Transverse colon (tissue), 4 donors: Measurements from ENCODE around the gene CACNA1C. TPM values are rescaled to one million over a fixed set of nuclear protein-coding genes. Genes with fewer than 3 reads are reported as not detected.
A peak's percentile ranks its signal among the peaks of the same experiment; 100 is the strongest.

ENCODE experiments used
- DNase-seq: peaks from one replicate; pipeline ENCODE4 v3.0.0-alpha.2; 2019
- H3K27ac ChIP-seq, 4 donors: fragments of 200-600 bp; sonication (generic); 2 replicates each; pipeline ENCODE4 v1.5.1; 2016 to 2018; ENCODE audit warnings: inconsistent platforms in 4 of 4
- H3K27me3 ChIP-seq: fragments of 200-600 bp; sonication (generic); 2 replicates; pipeline ENCODE4 v1.5.1; 2017; ENCODE audit warnings: inconsistent platforms
- H3K36me3 ChIP-seq, 4 donors: fragments of 200-600 bp; sonication (generic); 2 replicates each; pipeline ENCODE4 v1.5.1; 2017 to 2019; ENCODE audit warnings: inconsistent platforms in 4 of 4
- H3K4me1 ChIP-seq, 4 donors: fragments of 200-600 bp; sonication (generic); 2 replicates each; pipeline ENCODE4 v1.5.1; 2017 to 2020; ENCODE audit warnings: inconsistent platforms in 4 of 4
- H3K4me3 ChIP-seq, 4 donors: fragments of 200-600 bp; sonication (generic); 1 replicate in 1 of 4; 2 replicates in 3 of 4; pipeline versions ENCODE4 v1.5.1 to v1.6.1; 2017 to 2019; ENCODE audit warnings: inconsistent platforms in 4 of 4
- H3K9me3 ChIP-seq, 2 donors: fragments of 200-600 bp; sonication (generic); 2 replicates each; pipeline ENCODE4 v1.5.1; 2017 to 2019; ENCODE audit warnings: inconsistent platforms in 2 of 2
- CTCF ChIP-seq, 5 experiments: fragments of 200-600 bp in 3 of 5; fragments of 450-650 bp in 2 of 5; sonication (generic) in 3 of 5; IDR thresholded peaks; 1 replicate in 2 of 5; 2 replicates in 3 of 5; pipeline ENCODE4 v1.5.1; 2016 to 2017; ENCODE audit warnings: antibody characterized with exemption in 5 of 5, inconsistent platforms in 3 of 5, mild to moderate bottlenecking in 2 of 5, moderate library complexity in 1 of 5
- EP300 ChIP-seq: sonication (generic); formaldehyde crosslinking; IDR thresholded peaks from one replicate; pipeline ENCODE4 v1.6.1; 2017; ENCODE audit warnings: antibody characterized with exemption, low read depth
- POLR2A ChIP-seq: fragments of 450-650 bp; IDR thresholded peaks from one replicate; pipeline ENCODE4 v1.6.1; 2016; ENCODE audit warnings: antibody characterized with exemption, mild to moderate bottlenecking, moderate library complexity
- POLR2AphosphoS5 ChIP-seq, 3 donors: sonication (generic); formaldehyde crosslinking; IDR thresholded peaks; one replicate each; pipeline ENCODE4 v1.6.1; 2016; ENCODE audit warnings: antibody characterized with exemption in 3 of 3
- WGBS, 2 donors: methylation state at CpG; one replicate each; pipeline ENCODE4 v1.1.5; 2018; ENCODE audit warnings: low coverage in 1 of 2; 5-methylcytosine and 5-hydroxymethylcytosine counted together
- in situ Hi-C, 4 donors: fragments of 200-750 bp; cut with MboI; loops; one replicate each; pipeline versions ENCODE4 v1.15.0 to v1.15.1; 2017; ENCODE audit warnings: low sequenced_read_pairs in 3 of 4, low pct_ligation_motif_present in 1 of 4, low pct_unique_long_range_greater_than_20kb in 1 of 4
- intact Hi-C: fragments of 100-400 bp; cut with DNase I; formaldehyde crosslinking; loops from one replicate; pipeline ENCODE4 v1.15.1; 2023; ENCODE audit warnings: low total_unique reads
- total RNA-seq, 4 donors: library from RNA; depleted of rRNA; stranded (reverse); fragments of >200 nt; gene quantifications; one replicate each; pipeline ENCODE4 v1.1.0, GENCODE V29; 2016

The CACNA1C gene
- total RNA-seq, 4 donors from 2014 or later = 18.8 to 35.2 (median 24.8) TPM

GRCh38 chr12:2409656-2410265 lies 357.0 kb downstream of the CACNA1C start:
- TF ChIP-seq POLR2AphosphoS5 (IDR thresholded peaks at IDR 0.05) (no peak), CTCF (IDR thresholded peaks at IDR 0.05) (no peak), EP300 (no peak), POLR2A (no peak)
- no peak overlapping the region for H3K27ac ChIP-seq
- peaks cover 0 to 4% (median 2%) of the 10 kb centered on the region in 4 donors for H3K4me1 ChIP-seq
- intact Hi-C loops (no loop called here), in situ Hi-C loops (no loop called here)
- no peaks in the 10 kb centered on the region for H3K27me3 ChIP-seq
- no peaks in the 10 kb centered on the region for H3K36me3 ChIP-seq
- no peak for DNase-seq
- 81 to 95% methylated on average over 3 to 21 of the region's 21 CpGs for WGBS, 2 donors
- no peak overlapping the region for H3K4me3 ChIP-seq
- H3K9me3 ChIP-seq = no peaks in the 10 kb centered on the region

- TF ChIP-seq POLR2A (no peak), CTCF (IDR thresholded peaks at IDR 0.05) (no peak), EP300 (no peak), POLR2AphosphoS5 (IDR thresholded peaks at IDR 0.05) (no peak)
- intact Hi-C loops = no loop called here
- 87 to 100% methylated on average over 2 to 10 of the region's 10 CpGs for WGBS, 2 donors
- no peaks in the 10 kb centered on the region for H3K9me3 ChIP-seq
- no peak for DNase-seq
- no peak overlapping the region for H3K27ac ChIP-seq
- H3K27me3 ChIP-seq = no peaks in the 10 kb centered on the region
- in situ Hi-C loops = no loop called here
- no peak overlapping the region for H3K4me3 ChIP-seq
- H3K4me1 ChIP-seq = peaks cover 0 to 4% (median 2%) of the 10 kb centered on the region in 4 donors
- H3K36me3 ChIP-seq = no peaks in the 10 kb centered on the region
These were observed 357.7 kb downstream of the CACNA1C start for GRCh38 chr12:2410496-2410895.

GRCh38 chr12:2411011-2411410 lies 358.2 kb downstream of the CACNA1C start:
- no peak for DNase-seq
- no peak overlapping the region for H3K4me3 ChIP-seq
- no peaks in the 10 kb centered on the region for H3K27me3 ChIP-seq
- 82% methylated on average over 7 of the region's 7 CpGs; no CpG with 5 or more reads in 1 of the 2 donors for WGBS, 2 donors
- H3K4me1 ChIP-seq = peaks cover 0 to 4% (median 2%) of the 10 kb centered on the region in 4 donors
- intact Hi-C loops (no loop called here), in situ Hi-C loops (no loop called here)
- no peak for TF ChIP-seq POLR2A
- no peak for TF ChIP-seq CTCF (IDR thresholded peaks at IDR 0.05)
- TF ChIP-seq POLR2AphosphoS5 (IDR thresholded peaks at IDR 0.05) = no peak
- no peak for TF ChIP-seq EP300
- peak overlapping the region in 2 of 4 donors; percentile 6 to 25 for H3K27ac ChIP-seq
- H3K9me3 ChIP-seq = no peaks in the 10 kb centered on the region
- H3K36me3 ChIP-seq = no peaks in the 10 kb centered on the region

- peaks cover 0 to 4% (median 2%) of the 10 kb centered on the region in 4 donors for H3K4me1 ChIP-seq
- H3K27me3 ChIP-seq = no peaks in the 10 kb centered on the region
- 81% methylated on average over 12 of the region's 12 CpGs; no CpG with 5 or more reads in 1 of the 2 donors for WGBS, 2 donors
- H3K36me3 ChIP-seq = no peaks in the 10 kb centered on the region
- TF ChIP-seq POLR2AphosphoS5 (IDR thresholded peaks at IDR 0.05) = no peak
- TF ChIP-seq EP300 = no peak
- TF ChIP-seq CTCF (IDR thresholded peaks at IDR 0.05) = no peak
- no peak for TF ChIP-seq POLR2A
- H3K4me3 ChIP-seq = no peak overlapping the region
- no peaks in the 10 kb centered on the region for H3K9me3 ChIP-seq
- peak overlapping the region in 2 of 4 donors; percentile 6 to 25 for H3K27ac ChIP-seq
- no peak for DNase-seq
- in situ Hi-C loops (no loop called here), intact Hi-C loops (no loop called here)
These were observed 359.0 kb downstream of the CACNA1C start for GRCh38 chr12:2411616-2412304.
